ENCODE data around the gene PSTK.

- TF ChIP-seq POLR2A (IDR thresholded peaks at IDR 0.05; ENCODE audit: low read depth, low read length), result no peak
- TF ChIP-seq TAF1 (IDR thresholded peaks at IDR 0.05; ENCODE audit: borderline replicate concordance, low read depth, low read length), result no peak
- TF ChIP-seq POLR2AphosphoS5 (IDR thresholded peaks at IDR 0.05; ENCODE audit: low read depth, low read length), result no peak
Measured at GRCh38 chr10:122998360-122998917, 18.2 kb downstream of the PSTK start.

All from GM12892 (cell line).